Upper lobe of left lung (tissue), 6 donors: ENCODE data around the gene TMEM263. TPM values are rescaled to one million over a fixed set of nuclear protein-coding genes. Genes with fewer than 3 reads are reported as not detected.

ENCODE experiments used
- ATAC-seq, 2 donors: fragments of 200-7000 bp; cut with Tn5 transposase; one replicate each; pipeline ENCODE4 v1.9.1; 2022; ENCODE audit warnings: mild to moderate bottlenecking in 2 of 2, moderate library complexity in 2 of 2; ENCODE audit not compliant: low FRiP score in 2 of 2
- DNase-seq, 2 donors: peaks; one replicate each; pipeline ENCODE4 v3.0.0-alpha.2; 2019 to 2020
- H3K27ac ChIP-seq, 4 donors: fragments of 200-600 bp; sonication (generic); one replicate each; pipeline ENCODE4 v1.5.1; 2016 to 2019
- H3K27me3 ChIP-seq, 4 donors: fragments of 200-600 bp; sonication (generic); one replicate each; pipeline ENCODE4 v1.5.1; 2017 to 2019
- H3K36me3 ChIP-seq, 4 donors: fragments of 200-600 bp; sonication (generic); one replicate each; pipeline ENCODE4 v1.5.1; 2016 to 2019
- H3K4me1 ChIP-seq, 4 donors: fragments of 200-600 bp; sonication (generic); one replicate each; pipeline ENCODE4 v1.5.1; 2018 to 2019
- H3K4me3 ChIP-seq, 4 donors: fragments of 200-600 bp; sonication (generic); one replicate each; pipeline ENCODE4 v1.5.1; 2017 to 2019; ENCODE audit warnings: mild to moderate bottlenecking in 2 of 4, moderate library complexity in 1 of 4
- H3K9me3 ChIP-seq, 4 donors: fragments of 200-600 bp; sonication (generic); one replicate each; pipeline ENCODE4 v1.5.1; 2018 to 2019
- CTCF ChIP-seq, 6 experiments: fragments of 450-650 bp in 4 of 6; fragments of 200-600 bp in 2 of 6; sonication (generic) in 2 of 6; IDR thresholded peaks; one replicate each; pipeline ENCODE4 v1.5.1; 2016 to 2019; ENCODE audit warnings: antibody characterized with exemption in 6 of 6
- EP300 ChIP-seq, 4 donors: sonication (generic); formaldehyde crosslinking; IDR thresholded peaks; one replicate each; pipeline ENCODE4 v1.5.1; 2017; ENCODE audit warnings: antibody characterized with exemption in 4 of 4, control low read depth in 2 of 4
- POLR2A ChIP-seq, 4 donors: fragments of 450-650 bp; IDR thresholded peaks; one replicate each; pipeline ENCODE4 v1.5.1; 2016 to 2017; ENCODE audit warnings: antibody characterized with exemption in 4 of 4, mild to moderate bottlenecking in 2 of 4
- POLR2AphosphoS5 ChIP-seq, 2 donors: sonication (generic); formaldehyde crosslinking; IDR thresholded peaks; one replicate each; pipeline ENCODE4 v1.5.1; 2017; ENCODE audit warnings: antibody characterized with exemption in 2 of 2
- WGBS, 2 donors: methylation state at CpG; one replicate each; pipeline ENCODE4 v1.1.5; 2017 to 2018; 5-methylcytosine and 5-hydroxymethylcytosine counted together
- total RNA-seq, 6 donors: library from RNA; depleted of rRNA in 4 of 6; stranded (reverse); fragments of >200 nt in 4 of 6; gene quantifications; one replicate each; pipeline versions ENCODE4 v1.1.0 to v1.2.1, GENCODE V29; 2016 to 2021
- donor health status: DM: no; HTN: no; CAD: no; lungs with moderate emphysema.
- donor health status: DM: no; HTN: yes; CAD: no; lungs with severe emphysema.

The TMEM263 gene
- total RNA-seq, 6 donors from 2014 or later = 22.3 to 47.8 (median 25.7) TPM

GRCh38 chr12:106945261-106945851 is 10.4 kb upstream of the TMEM263 start:
- TF ChIP-seq EP300 (IDR thresholded peaks at IDR 0.05) (no peak), POLR2A (IDR thresholded peaks at IDR 0.05) (no peak), POLR2AphosphoS5 (IDR thresholded peaks at IDR 0.05) (no peak), CTCF (IDR thresholded peaks at IDR 0.05) (no peak)
- no peaks in the 10 kb centered on the region for H3K27me3 ChIP-seq
- no peaks in the 10 kb centered on the region for H3K4me1 ChIP-seq
- no peak overlapping the region for H3K4me3 ChIP-seq
- no peaks in the 10 kb centered on the region for H3K36me3 ChIP-seq
- 15 to 26% methylated on average over 1 of the region's 1 CpG for WGBS, 2 donors
- DNase-seq (no peak), ATAC-seq (no peak)
- H3K9me3 ChIP-seq = peaks cover 0 to 2% (median 0%) of the 10 kb centered on the region in 4 donors
- no peak overlapping the region for H3K27ac ChIP-seq

GRCh38 chr12:106947461-106947860 is 8.2 kb upstream of the TMEM263 start:
- no peak overlapping the region for H3K27ac ChIP-seq
- ATAC-seq = no peak

GRCh38 chr12:106950591-106950990 is 5.1 kb upstream of the TMEM263 start:
- TF ChIP-seq POLR2A (IDR thresholded peaks at IDR 0.05) (no peak), CTCF (IDR thresholded peaks at IDR 0.05) (no peak), POLR2AphosphoS5 (IDR thresholded peaks at IDR 0.05) (no peak), EP300 (IDR thresholded peaks at IDR 0.05) (no peak)
- H3K9me3 ChIP-seq = peaks cover 0 to 2% (median 0%) of the 10 kb centered on the region in 4 donors
- no peaks in the 10 kb centered on the region for H3K27me3 ChIP-seq
- peaks cover 6 to 10% (median 7%) of the 10 kb centered on the region in 4 donors for H3K4me1 ChIP-seq
- no peaks in the 10 kb centered on the region for H3K36me3 ChIP-seq
- no peak overlapping the region for H3K27ac ChIP-seq
- H3K4me3 ChIP-seq = no peak overlapping the region
- DNase-seq = no peak
- WGBS, 2 donors = 97 to 98% methylated on average over 5 of the region's 5 CpGs
- ATAC-seq = no peak

More at GRCh38 chr12:106947461-106947860, 8.2 kb upstream of the TMEM263 start:
- Histone ChIP-seq H3K27me3 (no peaks in the 10 kb centered on the region), H3K36me3 (no peaks in the 10 kb centered on the region), H3K4me3 (no peak overlapping the region), H3K9me3 (peaks cover 0 to 2% (median 0%) of the 10 kb centered on the region in 4 donors), H3K4me1 (no peaks in the 10 kb centered on the region)
- no peak for TF ChIP-seq EP300 (IDR thresholded peaks at IDR 0.05)
- no peak for TF ChIP-seq CTCF (IDR thresholded peaks at IDR 0.05)
- TF ChIP-seq POLR2A (IDR thresholded peaks at IDR 0.05) = no peak
- no peak for TF ChIP-seq POLR2AphosphoS5 (IDR thresholded peaks at IDR 0.05)
- no peak for DNase-seq

GRCh38 chr12:106953352-106954250 is 2.1 kb upstream of the TMEM263 start:
- Histone ChIP-seq H3K9me3 (peaks cover 0 to 2% (median 0%) of the 10 kb centered on the region in 4 donors), H3K4me1 (peaks cover 16 to 23% (median 19%) of the 10 kb centered on the region in 4 donors), H3K4me3 (no peak overlapping the region), H3K36me3 (no peaks in the 10 kb centered on the region), H3K27ac (no peak overlapping the region), H3K27me3 (no peaks in the 10 kb centered on the region)
- ATAC-seq (no peak), DNase-seq (no peak)
- WGBS, 2 donors = 77 to 84% methylated on average over 12 of the region's 12 CpGs
- TF ChIP-seq EP300 (IDR thresholded peaks at IDR 0.05) (no peak), POLR2A (IDR thresholded peaks at IDR 0.05) (no peak), CTCF (IDR thresholded peaks at IDR 0.05) (no peak), POLR2AphosphoS5 (IDR thresholded peaks at IDR 0.05) (no peak)
